A549 (cell line): ENCODE results near the gene EXOC4. TPM values are rescaled to one million over a fixed set of nuclear protein-coding genes. Genes with fewer than 3 reads are reported as not detected.

ENCODE experiments used
- ATAC-seq, 2 experiments: fragments of 200-7000 bp in 1 of 2; fragments of >200 bp in 1 of 2; cut with Nextera tagmentation in 1 of 2; cut with Tn5 transposase in 1 of 2; 3 replicates each; pipeline versions ENCODE4 v1.8.0 to v1.9.1; 2018 to 2020; ENCODE audit warnings: mild to moderate bottlenecking in 1 of 2, moderate library complexity in 1 of 2
- CTCF ChIA-PET: fragments of 300-600 bp; sonication (Branson Sonifier 250); formaldehyde crosslinking; extraction: SDS; loops from one replicate; lab custom pipeline; 2021; ENCODE audit warnings: antibody characterized with exemption, inconsistent platforms; lab: Yijun Ruan, JAX
- POLR2A ChIA-PET: fragments of 350-600 bp; formaldehyde crosslinking; extraction: SDS; loops from one replicate; lab custom pipeline; 2021; ENCODE audit warnings: antibody characterized with exemption, inconsistent platforms; lab: Yijun Ruan, JAX
- DNase-seq, 2 experiments: peaks; one replicate each; pipeline versions ENCODE4 v3.0.0 to v3.0.0-alpha.2; 2011 to 2016; ENCODE audit warnings: low read depth in 1 of 2, low spot score in 1 of 2
- FAIRE-seq: peaks from 2 replicates; lab custom pipeline; 2011; peaks lifted over from hg19 to GRCh38; lab: Jason Lieb, UNC
- H3K27ac ChIP-seq, 2 experiments: fragments of >200 bp; sonication (Bioruptor Twin); formaldehyde crosslinking; 3 replicates each; pipeline ENCODE4 v1.5.1; 2016 to 2017
- H3K4me1 ChIP-seq: fragments of >200 bp; sonication (Bioruptor Twin); formaldehyde crosslinking; 3 replicates; pipeline ENCODE4 v1.6.1; 2016
- H3K4me2 ChIP-seq: fragments of >200 bp; sonication (Bioruptor Twin); formaldehyde crosslinking; 3 replicates; pipeline ENCODE4 v1.6.1; 2016
- H3K4me3 ChIP-seq: fragments of >200 bp; sonication (Bioruptor Twin); formaldehyde crosslinking; 3 replicates; pipeline ENCODE4 v1.5.1; 2016
- H3K9me3 ChIP-seq: fragments of >200 bp; sonication (Bioruptor Twin); formaldehyde crosslinking; 3 replicates; pipeline ENCODE4 v1.6.1; 2016
- CHD2 ChIP-seq: fragments of 150-350 bp; IDR thresholded peaks from 2 replicates; pipeline ENCODE4 v1.6.1; 2014; ENCODE audit warnings: low read length; ENCODE audit not compliant: partially characterized antibody
- CTCF ChIP-seq: fragments of >200 bp; sonication (Bioruptor Twin); formaldehyde crosslinking; IDR thresholded peaks from 3 replicates; pipeline ENCODE4 v1.5.1; 2016
- EP300 ChIP-seq, 2 experiments: fragments of >200 bp; sonication (Bioruptor Twin); formaldehyde crosslinking; IDR thresholded peaks; 2 replicates in 1 of 2; 3 replicates in 1 of 2; pipeline ENCODE4 v1.6.1; 2016 to 2017
- HDAC2 ChIP-seq: fragments of 200-600 bp; sonication (generic); IDR thresholded peaks from 2 replicates; pipeline ENCODE4 v1.6.1; 2016
- HES2 ChIP-seq: fragments of >200 bp; sonication (Bioruptor Twin); formaldehyde crosslinking; IDR thresholded peaks from 2 replicates; pipeline ENCODE4 v1.6.1; 2016
- KDM5A ChIP-seq: fragments of 200-600 bp; sonication (generic); IDR thresholded peaks from 2 replicates; pipeline ENCODE4 v1.6.1; 2016; ENCODE audit warnings: antibody characterized with exemption, mild to moderate bottlenecking
- MAFK ChIP-seq: fragments of 450-650 bp; IDR thresholded peaks from 2 replicates; pipeline ENCODE4 v1.6.1; 2014; ENCODE audit not compliant: partially characterized antibody
- MAZ ChIP-seq: fragments of 150-350 bp; IDR thresholded peaks from 2 replicates; pipeline ENCODE4 v1.6.1; 2014; ENCODE audit warnings: antibody characterized with exemption, low read depth, low read length, borderline replicate concordance
- MYC ChIP-seq: IDR thresholded peaks from 2 replicates; pipeline ENCODE4 v1.6.1; 2012; ENCODE audit warnings: mild to moderate bottlenecking, inconsistent platforms, low read length, improper control_type of control experiment, borderline replicate concordance
- NFE2L2 ChIP-seq: fragments of 150-350 bp; conservative IDR thresholded peaks from 2 replicates; pipeline ENCODE4 v1.6.1; 2014; ENCODE audit warnings: low read length
- NR3C1 ChIP-seq: fragments of >200 bp; sonication (Bioruptor Twin); formaldehyde crosslinking; IDR thresholded peaks from 3 replicates; pipeline ENCODE4 v1.6.1; 2017
- POLR2AphosphoS2 ChIP-seq: conservative IDR thresholded peaks from 2 replicates; pipeline ENCODE4 v1.6.1; 2012; ENCODE audit warnings: low read length, improper control_type of control experiment, inconsistent platforms
- RFX5 ChIP-seq: fragments of 450-650 bp; IDR thresholded peaks from 2 replicates; pipeline ENCODE4 v1.7.1; 2014; ENCODE audit warnings: antibody characterized with exemption, mild to moderate bottlenecking, moderate library complexity
- SREBF2 ChIP-seq: fragments of 450-650 bp; IDR thresholded peaks from 2 replicates; pipeline ENCODE4 v1.6.1; 2014; ENCODE audit warnings: mild to moderate bottlenecking, moderate library complexity
- TFCP2L1 ChIP-seq: fragments of 250-450 bp; sonication (Bioruptor Pico); IDR thresholded peaks from 2 replicates; pipeline ENCODE4 v1.5.0; 2021; ENCODE audit warnings: mild to moderate bottlenecking
- TP53 ChIP-seq: fragments of 250-450 bp; sonication (Bioruptor Pico); IDR thresholded peaks from 2 replicates; pipeline ENCODE4 v1.5.0; 2021; ENCODE audit warnings: mild to moderate bottlenecking, moderate library complexity
- WGBS: methylation state at CpG from one replicate; pipeline ENCODE4 v1.1.6; 2017; ENCODE audit errors: missing lambda C conversion rate; 5-methylcytosine and 5-hydroxymethylcytosine counted together
- polyA plus RNA-seq, 4 experiments: library from polyadenylated mRNA; depleted of rRNA in 3 of 4; stranded (reverse); fragments of >200 nt; fragmentation: RNase III in 1 of 4; extraction: RNeasy Plus Mini Kit Qiagen cat#74134 plus additional on column Dnase treatment in 1 of 4; gene quantifications; 2 replicates in 3 of 4; 3 replicates in 1 of 4; pipeline ENCODE4 v1.2.3, GENCODE V29; 2011 to 2017
- TF ChIP-seq, protein P1 (sequence below): IDR thresholded peaks from 2 replicates; pipeline ENCODE4 v1.6.1; 2012
- TF ChIP-seq, protein P2 (sequence below): fragments of 250-450 bp; sonication (Bioruptor Pico); IDR thresholded peaks from 2 replicates; pipeline ENCODE4 v1.5.0; 2021; ENCODE audit warnings: mild to moderate bottlenecking, moderate library complexity, borderline replicate concordance
- TF ChIP-seq, protein P3 (sequence below): fragments of 200-600 bp; sonication (generic); IDR thresholded peaks from 2 replicates; pipeline ENCODE4 v1.6.1; 2016; ENCODE audit warnings: antibody characterized with exemption, mild to moderate bottlenecking, moderate library complexity

The EXOC4 gene
- polyA plus RNA-seq, 2 of the 4 experiments (the other 2 are of a cell fraction): 33.4 to 73.1 TPM

DNA sequence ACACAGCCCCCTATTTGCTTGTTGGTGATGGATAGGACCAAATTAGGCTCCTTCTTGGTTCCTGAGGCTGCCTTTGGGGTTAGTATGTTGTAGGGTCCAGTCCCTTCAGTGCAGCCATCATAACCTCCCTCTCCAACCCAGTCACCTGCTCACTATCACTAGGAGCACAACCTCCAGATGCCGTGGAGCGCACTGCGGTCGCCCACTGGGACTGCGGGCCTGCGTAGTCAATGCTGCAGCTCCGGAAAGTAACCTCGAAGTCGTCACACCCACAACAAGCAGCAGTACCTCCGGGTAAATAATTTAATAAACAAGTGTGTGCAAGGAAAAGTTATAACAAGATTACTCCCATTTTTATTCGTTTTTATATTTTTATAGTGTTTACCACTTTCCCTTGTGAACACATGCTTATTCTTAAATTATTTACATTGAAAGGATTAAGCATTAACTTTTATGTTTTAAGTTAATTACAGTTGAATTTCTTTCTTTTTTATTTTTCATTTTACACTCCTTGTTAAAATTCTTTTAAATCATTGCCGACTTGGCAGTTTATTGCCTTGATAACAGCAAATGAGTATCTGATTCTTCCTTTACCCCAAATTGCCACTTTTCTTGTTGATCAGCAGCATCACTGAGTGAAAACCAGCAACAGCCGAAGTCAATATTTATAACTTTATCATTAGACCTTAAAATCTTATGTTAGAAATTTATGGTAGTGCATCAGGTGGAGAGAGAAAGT, 474.8 kb downstream of the EXOC4 start:
- no peak for ATAC-seq
- no peak overlapping the region for H3K4me2 ChIP-seq
- no peak overlapping the region for H3K4me3 ChIP-seq
- no peak overlapping the region for H3K27ac ChIP-seq
- POLR2A ChIA-PET: no interaction called here
- 0 out of 3 replicates have a peak, but pooled peaks cover 7% of the 10 kb centered on the region for H3K4me1 ChIP-seq
- H3K9me3 ChIP-seq: no peaks in the 10 kb centered on the region
- 85% methylated on average over 13 of the region's 13 CpGs for WGBS
- no peak for FAIRE-seq
- peak; percentile 72 for TF ChIP-seq MAFK
- TF ChIP-seq RFX5: no peak
- CTCF ChIA-PET: interaction anchor here (0.6 to 1.3 kb wide), 2 partner anchors 13 to 19 kb away, joined by 3 to 4 read pairs; no protein-coding TSS in a partner anchor
- DNase-seq: no peak

DNA sequence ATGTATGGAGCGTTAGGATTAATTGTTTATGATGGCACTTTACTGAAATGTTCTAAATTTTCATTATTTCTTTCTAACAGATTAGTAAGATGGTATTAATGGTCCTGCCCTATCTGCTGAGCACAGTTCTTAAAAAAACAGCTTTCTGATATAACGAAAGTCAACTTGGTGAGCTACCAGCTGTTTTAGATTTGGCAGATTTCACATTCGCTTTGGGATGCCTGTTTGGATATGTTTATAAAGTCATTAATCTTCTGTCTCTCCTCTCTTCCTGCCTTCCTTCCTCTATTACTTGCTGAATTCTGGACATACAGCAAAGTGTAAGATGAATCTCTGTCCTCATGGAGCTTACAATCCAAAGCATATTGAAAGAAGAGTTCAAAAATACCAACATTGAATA, 477.5 kb downstream of the EXOC4 start:
- DNase-seq (no peak), FAIRE-seq (no peak)
- no peak overlapping the region for H3K4me2 ChIP-seq
- 93% methylated on average over 3 of the region's 3 CpGs for WGBS
- H3K9me3 ChIP-seq: no peaks in the 10 kb centered on the region
- TF ChIP-seq MYC (no peak), RFX5 (no peak), HES2 (no peak), MAZ (no peak), EP300 (IDR thresholded peaks at IDR 0.05) (no peak), CHD2 (no peak), TFCP2L1 (no peak), TP53 (CRISPR knock-in tag) (no peak), HDAC2 (no peak), POLR2AphosphoS2 (no peak), NFE2L2 (no peak), CTCF (no peak)
- TF ChIP-seq, protein P1, sequence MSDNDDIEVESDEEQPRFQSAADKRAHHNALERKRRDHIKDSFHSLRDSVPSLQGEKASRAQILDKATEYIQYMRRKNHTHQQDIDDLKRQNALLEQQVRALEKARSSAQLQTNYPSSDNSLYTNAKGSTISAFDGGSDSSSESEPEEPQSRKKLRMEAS: no peak
- TF ChIP-seq, protein P2, sequence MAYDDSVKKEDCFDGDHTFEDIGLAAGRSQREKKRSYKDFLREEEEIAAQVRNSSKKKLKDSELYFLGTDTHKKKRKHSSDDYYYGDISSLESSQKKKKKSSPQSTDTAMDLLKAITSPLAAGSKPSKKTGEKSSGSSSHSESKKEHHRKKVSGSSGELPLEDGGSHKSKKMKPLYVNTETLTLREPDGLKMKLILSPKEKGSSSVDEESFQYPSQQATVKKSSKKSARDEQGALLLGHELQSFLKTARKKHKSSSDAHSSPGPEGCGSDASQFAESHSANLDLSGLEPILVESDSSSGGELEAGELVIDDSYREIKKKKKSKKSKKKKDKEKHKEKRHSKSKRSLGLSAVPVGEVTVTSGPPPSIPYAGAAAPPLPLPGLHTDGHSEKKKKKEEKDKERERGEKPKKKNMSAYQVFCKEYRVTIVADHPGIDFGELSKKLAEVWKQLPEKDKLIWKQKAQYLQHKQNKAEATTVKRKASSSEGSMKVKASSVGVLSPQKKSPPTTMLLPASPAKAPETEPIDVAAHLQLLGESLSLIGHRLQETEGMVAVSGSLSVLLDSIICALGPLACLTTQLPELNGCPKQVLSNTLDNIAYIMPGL (CRISPR knock-in tag): no peak
- TF ChIP-seq, all 56 proteins: peak for 0
- H3K27ac ChIP-seq: no peak overlapping the region
- ChIA-PET CTCF (interaction anchor here (0.7 to 1.6 kb wide), 2 partner anchors 9 to 13 kb away, joined by 3 to 4 read pairs; no protein-coding TSS in a partner anchor), POLR2A (no interaction called here)
- ATAC-seq: no peak
- H3K4me1 ChIP-seq: no peaks in the 10 kb centered on the region
- no peak overlapping the region for H3K4me3 ChIP-seq

- 97% methylated on average over 5 of the region's 5 CpGs for WGBS
- POLR2A ChIA-PET: no interaction called here
- no peaks in the 10 kb centered on the region for H3K9me3 ChIP-seq
- H3K4me3 ChIP-seq: no peak overlapping the region
- no peak overlapping the region for H3K4me2 ChIP-seq
- ATAC-seq: no peak
- H3K4me1 ChIP-seq: no peaks in the 10 kb centered on the region
- CTCF ChIA-PET: no interaction called here
- no peak for FAIRE-seq
- H3K27ac ChIP-seq: no peak overlapping the region
- TF ChIP-seq, protein P3, sequence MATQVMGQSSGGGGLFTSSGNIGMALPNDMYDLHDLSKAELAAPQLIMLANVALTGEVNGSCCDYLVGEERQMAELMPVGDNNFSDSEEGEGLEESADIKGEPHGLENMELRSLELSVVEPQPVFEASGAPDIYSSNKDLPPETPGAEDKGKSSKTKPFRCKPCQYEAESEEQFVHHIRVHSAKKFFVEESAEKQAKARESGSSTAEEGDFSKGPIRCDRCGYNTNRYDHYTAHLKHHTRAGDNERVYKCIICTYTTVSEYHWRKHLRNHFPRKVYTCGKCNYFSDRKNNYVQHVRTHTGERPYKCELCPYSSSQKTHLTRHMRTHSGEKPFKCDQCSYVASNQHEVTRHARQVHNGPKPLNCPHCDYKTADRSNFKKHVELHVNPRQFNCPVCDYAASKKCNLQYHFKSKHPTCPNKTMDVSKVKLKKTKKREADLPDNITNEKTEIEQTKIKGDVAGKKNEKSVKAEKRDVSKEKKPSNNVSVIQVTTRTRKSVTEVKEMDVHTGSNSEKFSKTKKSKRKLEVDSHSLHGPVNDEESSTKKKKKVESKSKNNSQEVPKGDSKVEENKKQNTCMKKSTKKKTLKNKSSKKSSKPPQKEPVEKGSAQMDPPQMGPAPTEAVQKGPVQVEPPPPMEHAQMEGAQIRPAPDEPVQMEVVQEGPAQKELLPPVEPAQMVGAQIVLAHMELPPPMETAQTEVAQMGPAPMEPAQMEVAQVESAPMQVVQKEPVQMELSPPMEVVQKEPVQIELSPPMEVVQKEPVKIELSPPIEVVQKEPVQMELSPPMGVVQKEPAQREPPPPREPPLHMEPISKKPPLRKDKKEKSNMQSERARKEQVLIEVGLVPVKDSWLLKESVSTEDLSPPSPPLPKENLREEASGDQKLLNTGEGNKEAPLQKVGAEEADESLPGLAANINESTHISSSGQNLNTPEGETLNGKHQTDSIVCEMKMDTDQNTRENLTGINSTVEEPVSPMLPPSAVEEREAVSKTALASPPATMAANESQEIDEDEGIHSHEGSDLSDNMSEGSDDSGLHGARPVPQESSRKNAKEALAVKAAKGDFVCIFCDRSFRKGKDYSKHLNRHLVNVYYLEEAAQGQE: no peak
- TF ChIP-seq, protein P2 (CRISPR knock-in tag): no peak
- TF ChIP-seq RFX5 (no peak), EP300 (IDR thresholded peaks at IDR 0.05) (no peak), KDM5A (no peak), NR3C1 (no peak), SREBF2 (no peak)
- DNase-seq: no peak
Measured at GRCh38 chr7:133733401-133733800, 480.5 kb downstream of the EXOC4 start.
